Epithelial cell of proximal tubule (primary cell): ENCODE data around the gene TMEM214. TPM values are rescaled to one million over a fixed set of nuclear protein-coding genes. Genes with fewer than 3 reads are reported as not detected.

Source experiments
- DNase-seq: peaks from one replicate; pipeline ENCODE4 v3.0.0-alpha.2; 2011; ENCODE audit warnings: low read depth
- H3K4me3 ChIP-seq: 2 replicates; pipeline ENCODE4 v1.5.1; 2011; ENCODE audit warnings: low read depth, mild to moderate bottlenecking, low read length
- CTCF ChIP-seq: conservative IDR thresholded peaks from 2 replicates; pipeline ENCODE4 v1.5.1; 2012; ENCODE audit warnings: low read depth, mild to moderate bottlenecking, low read length
- total RNA-seq: library from RNA; depleted of rRNA; stranded (reverse); fragments of >200 nt; gene quantifications from 2 replicates; pipeline ENCODE4 v1.2.3, GENCODE V29; 2015

Gene TMEM214
- total RNA-seq, 1 donor from 2014 or later = 11.2 TPM

GRCh38 chr2:27053776-27054175 lies 21.0 kb downstream of the TMEM214 start:
- TF ChIP-seq CTCF = no peak
- DNase-seq = no peak
- H3K4me3 ChIP-seq = no peak overlapping the region

GRCh38 chr2:27054721-27055120 lies 22.0 kb downstream of the TMEM214 start:
- H3K4me3 ChIP-seq = no peak overlapping the region
- no peak for DNase-seq
- no peak for TF ChIP-seq CTCF

- DNase-seq = no peak
- no peak for TF ChIP-seq CTCF
- H3K4me3 ChIP-seq = no peak overlapping the region
These were observed 24.4 kb downstream of the TMEM214 start for GRCh38 chr2:27057184-27057583.

GRCh38 chr2:27058210-27058609 lies 25.4 kb downstream of the TMEM214 start:
- TF ChIP-seq CTCF = no peak
- no peak overlapping the region for H3K4me3 ChIP-seq

GRCh38 chr2:27059141-27059820 lies 26.5 kb downstream of the TMEM214 start:
- TF ChIP-seq CTCF = no peak
- H3K4me3 ChIP-seq = no peak overlapping the region
- DNase-seq = no peak

More at GRCh38 chr2:27058210-27058609, 25.4 kb downstream of the TMEM214 start:
- no peak for DNase-seq

GRCh38 chr2:27060323-27060722 lies 27.6 kb downstream of the TMEM214 start:
- no peak for DNase-seq
- no peak overlapping the region for H3K4me3 ChIP-seq
- TF ChIP-seq CTCF = no peak

- TF ChIP-seq CTCF = no peak
- no peak overlapping the region for H3K4me3 ChIP-seq
- no peak for DNase-seq
These were observed 32.4 kb downstream of the TMEM214 start for GRCh38 chr2:27065128-27065527.
